Activated T-cell treated with anti-CD3 and anti-CD28 coated beads, Interleukin-2, amount 50 U/mL, for 24 hours (primary cell): ENCODE results near the gene TSFM.

ENCODE experiments used
- DNase-seq: peaks from one replicate; pipeline ENCODE4 v3.0.0-alpha.2; 2020
- H3K27ac Mint-ChIP-seq: 2 replicates; pipeline ENCODE4 v1.8.0; 2020; ENCODE audit warnings: mild to moderate bottlenecking, mixed read lengths
- H3K27me3 Mint-ChIP-seq: 2 replicates; pipeline ENCODE4 v1.8.0; 2020; ENCODE audit warnings: mixed read lengths
- H3K36me3 Mint-ChIP-seq: 2 replicates; pipeline ENCODE4 v1.8.0; 2020; ENCODE audit warnings: low read depth, mixed read lengths
- H3K4me1 Mint-ChIP-seq: 2 replicates; pipeline ENCODE4 v1.8.0; 2020; ENCODE audit warnings: low read depth, mixed read lengths
- H3K4me3 Mint-ChIP-seq: 2 replicates; pipeline ENCODE4 v1.8.0; 2020; ENCODE audit warnings: mild to moderate bottlenecking, moderate library complexity, mixed read lengths
- H3K9me3 Mint-ChIP-seq: 2 replicates; pipeline ENCODE4 v1.8.0; 2020; ENCODE audit warnings: mixed read lengths

Gene TSFM

DNA sequence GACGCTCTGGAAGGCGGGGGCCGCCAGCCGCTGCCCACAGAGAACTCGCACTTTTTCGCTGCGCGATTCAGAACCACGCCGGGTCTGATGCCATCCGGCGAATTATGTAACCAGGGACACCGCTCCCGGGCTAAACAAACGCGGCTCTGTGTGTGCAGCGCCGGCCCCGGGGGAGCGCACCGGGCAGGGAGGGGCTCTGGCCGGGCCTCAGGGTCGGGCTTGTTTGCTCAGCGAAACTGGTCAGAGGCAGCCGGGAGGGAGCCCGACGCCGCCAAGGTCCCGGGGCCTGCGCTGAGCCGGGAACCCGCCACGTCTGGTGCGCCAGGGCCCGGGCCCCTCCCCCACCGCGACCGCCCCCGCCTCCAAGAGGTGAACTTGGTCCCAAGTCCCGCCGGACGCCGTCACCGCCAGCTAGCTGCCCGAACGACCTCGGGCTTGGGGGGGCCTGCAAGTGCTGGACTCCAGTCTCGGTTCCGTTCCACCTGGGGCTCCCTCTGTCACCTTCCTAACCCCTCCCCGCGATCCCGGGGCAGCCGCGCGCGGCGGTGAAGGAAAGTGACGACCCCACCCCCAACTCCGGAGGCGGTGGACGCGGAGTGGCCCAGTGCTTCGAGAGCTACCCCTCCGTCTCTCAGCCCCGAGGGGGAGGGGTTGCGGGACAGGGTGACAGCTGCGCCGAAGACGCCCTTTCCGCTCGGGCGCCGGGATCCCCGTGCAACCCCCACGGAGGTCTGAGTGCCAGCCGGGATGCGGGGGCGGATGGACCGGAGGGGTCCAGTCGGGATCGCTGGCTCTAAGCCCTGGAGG is 63.1 kb downstream of the TSFM start:
- no peaks in the 10 kb centered on the region for H3K27me3 Mint-ChIP-seq
- peak overlapping the region; percentile 90 for H3K27ac Mint-ChIP-seq
- no peaks in the 10 kb centered on the region for H3K9me3 Mint-ChIP-seq
- DNase-seq = peak; percentile 80
- H3K4me3 Mint-ChIP-seq = peak overlapping the region; percentile 82
- peaks cover 46% of the 10 kb centered on the region for H3K4me1 Mint-ChIP-seq
- peaks cover 2% of the 10 kb centered on the region for H3K36me3 Mint-ChIP-seq

- H3K9me3 Mint-ChIP-seq = no peaks in the 10 kb centered on the region
- DNase-seq = no peak
- peaks cover 43% of the 10 kb centered on the region for H3K4me1 Mint-ChIP-seq
- H3K36me3 Mint-ChIP-seq = peaks cover 2% of the 10 kb centered on the region
- peak overlapping the region; percentile 82 for H3K4me3 Mint-ChIP-seq
- peaks cover under 1% of the 10 kb centered on the region for H3K27me3 Mint-ChIP-seq
- peak overlapping the region; percentile 85 for H3K27ac Mint-ChIP-seq
Observed at GRCh38 chr12:57846285-57846576, 63.6 kb downstream of the TSFM start.

DNA sequence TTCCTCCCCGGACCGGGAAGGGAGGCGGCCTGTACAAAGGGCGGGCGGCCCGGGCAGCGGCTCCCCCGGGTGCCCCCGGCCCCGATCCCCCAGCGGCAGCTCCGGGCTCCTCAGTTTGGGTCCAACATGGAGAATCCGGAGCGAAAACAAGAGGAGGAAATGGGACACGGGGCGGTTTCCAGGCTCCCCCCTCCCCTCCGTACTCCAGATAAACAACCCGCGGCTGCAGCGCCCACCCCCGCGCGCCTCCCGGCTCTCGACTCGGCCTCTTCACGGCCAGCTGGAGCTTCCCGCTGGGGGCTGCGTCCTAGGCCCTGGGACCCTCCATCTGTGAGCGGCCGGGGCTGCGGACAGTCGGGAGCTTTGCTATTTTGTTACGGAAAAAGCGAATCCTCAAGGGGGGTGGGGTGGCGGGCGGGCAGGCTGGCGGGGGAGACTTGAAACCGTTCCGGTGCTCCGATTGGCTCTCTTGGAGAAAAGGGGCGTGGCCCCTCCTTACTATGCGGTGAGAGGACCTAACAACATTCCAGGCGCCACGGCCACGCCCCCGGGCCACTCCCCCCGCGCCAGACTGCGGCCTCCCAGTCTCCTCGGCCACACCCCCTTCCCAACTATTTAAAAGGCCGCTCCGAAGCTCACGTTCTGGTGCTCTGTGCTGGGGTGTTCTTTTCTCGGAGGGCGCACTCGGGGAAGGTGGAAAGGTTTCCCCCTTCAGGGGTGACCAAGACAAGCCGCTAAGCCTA is 64.2 kb downstream of the TSFM start, which contains the start of gene CTDSP2:
Gene CTDSP2 (minus strand): TSS at position 153 of the 743 bp plus-strand sequence. CDS start 294 bp downstream, outside the sequence.
- H3K27ac Mint-ChIP-seq = peak within 1 kb of the TSS; percentile 85
- H3K27me3 Mint-ChIP-seq = peaks cover 6% of the 10 kb centered on the region
- peak within 1 kb of the TSS; percentile 82 for H3K4me3 Mint-ChIP-seq
- H3K9me3 Mint-ChIP-seq = no peaks in the 10 kb centered on the region
- peak; percentile 91 for DNase-seq
- H3K36me3 Mint-ChIP-seq = peaks cover 2% of the 10 kb centered on the region
- peaks cover 42% of the 10 kb centered on the region for H3K4me1 Mint-ChIP-seq
